Activated T-helper 1 cell treated with anti-CD3 and anti-CD28 coated beads, Interleukin-12 subunit alpha, Interleukin-12 subunit beta, Interleukin-2, Interleukin-4 antibody, amounts not matched to agents 30 ng/mL and 10 ng/mL and 1 ng/mL, durations not matched to agents 14 hours and 24 hours and 36 hours (primary cell): Measurements from ENCODE around the gene WDPCP. TPM values are rescaled to one million over a fixed set of nuclear protein-coding genes. Genes with fewer than 3 reads are reported as not detected.
"Not testable (repeated sequence)": the region's sequence is repeated elsewhere in the genome, so short reads cannot be mapped to it uniquely, and the experiment has no call there.

ENCODE experiments used
- DNase-seq: peaks from one replicate; pipeline ENCODE4 v3.0.0; 2021; ENCODE audit warnings: low spot score
- H3K27ac Mint-ChIP-seq: one replicate; pipeline ENCODE4 v1.8.0; 2021; ENCODE audit warnings: mild to moderate bottlenecking, mixed read lengths
- H3K27me3 Mint-ChIP-seq: one replicate; pipeline ENCODE4 v1.8.0; 2022; ENCODE audit warnings: mild to moderate bottlenecking, moderate library complexity, mixed read lengths; ENCODE audit not compliant: insufficient read depth
- H3K36me3 Mint-ChIP-seq: one replicate; pipeline ENCODE4 v1.8.0; 2021; ENCODE audit warnings: low read depth, mixed read lengths
- H3K4me1 Mint-ChIP-seq: one replicate; pipeline ENCODE4 v1.8.0; 2021; ENCODE audit warnings: low read depth, mixed read lengths
- H3K4me3 Mint-ChIP-seq: one replicate; pipeline ENCODE4 v1.8.0; 2021; ENCODE audit warnings: mild to moderate bottlenecking, moderate library complexity, mixed read lengths
- H3K9me3 Mint-ChIP-seq: one replicate; pipeline ENCODE4 v1.8.0; 2021; ENCODE audit warnings: mixed read lengths
- intact Hi-C: fragments of 100-400 bp; cut with micrococcal nuclease; formaldehyde crosslinking; loops from one replicate; pipeline ENCODE4 v1.15.1; 2024
- total RNA-seq: library from RNA; stranded (reverse); gene quantifications from 2 replicates; pipeline ENCODE4 v1.2.3, GENCODE V29; 2022

Gene WDPCP
- total RNA-seq, 1 donor from 2014 or later, result 7.7 TPM

- Mint-ChIP-seq H3K9me3 (peaks cover 26% of the 10 kb centered on the region), H3K27ac (no peak overlapping the region), H3K4me3 (no peak overlapping the region), H3K27me3 (no peaks in the 10 kb centered on the region), H3K4me1 (no peaks in the 10 kb centered on the region), H3K36me3 (no peaks in the 10 kb centered on the region)
- intact Hi-C loops, result no loop called here
- DNase-seq, result no peak
Observed at GRCh38 chr2:63287956-63288355, 300.3 kb downstream of the WDPCP start.

GRCh38 chr2:63286520-63286919, 301.8 kb downstream of the WDPCP start:
- H3K4me1 Mint-ChIP-seq, H3K27ac Mint-ChIP-seq, DNase-seq, H3K36me3 Mint-ChIP-seq, H3K27me3 Mint-ChIP-seq, H3K4me3 Mint-ChIP-seq, intact Hi-C loops: not testable (repeated sequence)
- H3K9me3 Mint-ChIP-seq, result peaks cover 21% of the 10 kb centered on the region

DNA sequence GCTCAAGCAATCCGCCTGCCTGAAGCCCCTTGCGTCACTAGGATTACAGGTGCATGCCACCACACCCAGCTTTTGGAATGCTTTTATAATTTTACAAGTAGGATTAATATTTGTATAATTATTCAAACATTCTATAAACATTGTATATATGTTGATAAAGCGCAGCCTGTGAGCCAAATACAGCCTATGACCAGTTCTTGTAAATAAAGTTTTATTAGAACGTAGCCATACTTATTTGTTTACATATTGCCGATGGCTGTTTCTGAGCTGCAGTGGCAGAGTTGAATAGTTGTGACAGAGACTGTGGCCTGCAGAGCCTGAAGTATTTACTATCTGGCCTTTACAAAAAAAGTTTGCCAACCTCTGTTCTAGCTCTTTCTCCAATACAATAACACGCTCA, 305.0 kb downstream of the WDPCP start:
- H3K27me3 Mint-ChIP-seq, result no peaks in the 10 kb centered on the region
- no peak overlapping the region for H3K4me3 Mint-ChIP-seq
- intact Hi-C loops, result no loop called here
- peaks cover 37% of the 10 kb centered on the region for H3K9me3 Mint-ChIP-seq
- no peak overlapping the region for H3K27ac Mint-ChIP-seq
- H3K36me3 Mint-ChIP-seq, result no peaks in the 10 kb centered on the region
- DNase-seq, result no peak
- no peaks in the 10 kb centered on the region for H3K4me1 Mint-ChIP-seq

DNA sequence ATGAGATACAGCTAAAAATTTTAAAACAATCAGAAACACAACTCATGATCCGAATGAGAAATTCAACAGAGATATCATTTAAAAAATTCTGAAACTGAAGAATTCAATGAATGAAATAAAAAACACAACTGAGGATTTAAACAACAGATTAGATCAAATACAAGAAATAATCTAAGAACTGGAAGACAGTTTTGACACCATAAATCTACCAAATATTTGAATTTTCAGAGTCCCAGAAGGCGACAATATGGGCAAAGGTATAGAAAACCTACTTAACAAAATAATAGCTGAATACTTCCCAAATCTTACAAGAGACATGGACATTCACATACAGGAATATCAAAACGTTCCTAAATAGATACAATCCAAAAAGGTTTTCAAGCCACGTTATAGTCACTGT, 315.7 kb downstream of the WDPCP start:
- H3K36me3 Mint-ChIP-seq, result no peaks in the 10 kb centered on the region
- H3K4me3 Mint-ChIP-seq, result no peak overlapping the region
- no peak for DNase-seq
- peaks cover 38% of the 10 kb centered on the region for H3K9me3 Mint-ChIP-seq
- no peak overlapping the region for H3K27ac Mint-ChIP-seq
- H3K4me1 Mint-ChIP-seq, result no peaks in the 10 kb centered on the region
- intact Hi-C loops, result no loop called here
- no peaks in the 10 kb centered on the region for H3K27me3 Mint-ChIP-seq

DNA sequence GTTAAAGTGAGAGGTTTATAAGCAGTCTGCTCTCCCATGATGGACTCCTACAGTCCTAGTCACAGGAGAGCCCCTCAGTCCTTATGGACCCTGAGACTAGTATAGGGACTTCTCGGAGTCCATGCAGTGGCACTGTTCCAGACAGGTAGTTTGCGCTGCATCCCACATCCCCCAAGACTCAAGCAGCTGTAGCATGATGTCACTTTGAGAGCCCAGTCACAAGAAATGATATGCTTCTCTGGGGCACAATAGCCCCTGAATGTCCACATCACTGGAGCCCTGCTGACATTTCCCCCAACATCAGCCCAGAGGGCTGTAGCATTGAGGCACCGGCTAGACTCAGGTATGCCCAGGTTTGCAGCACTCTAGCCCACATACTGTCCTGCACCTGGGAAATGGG, 317.6 kb downstream of the WDPCP start:
- H3K36me3 Mint-ChIP-seq, result no peaks in the 10 kb centered on the region
- H3K4me1 Mint-ChIP-seq, result no peaks in the 10 kb centered on the region
- H3K9me3 Mint-ChIP-seq, result peaks cover 42% of the 10 kb centered on the region
- no peak overlapping the region for H3K4me3 Mint-ChIP-seq
- H3K27me3 Mint-ChIP-seq, result no peaks in the 10 kb centered on the region
- intact Hi-C loops, result no loop called here
- no peak for DNase-seq
- H3K27ac Mint-ChIP-seq, result no peak overlapping the region

GRCh38 chr2:63268946-63269345, 319.3 kb downstream of the WDPCP start:
- peaks cover 39% of the 10 kb centered on the region for H3K9me3 Mint-ChIP-seq
- H3K27ac Mint-ChIP-seq, result no peak overlapping the region
- H3K27me3 Mint-ChIP-seq, result no peaks in the 10 kb centered on the region
- H3K4me1 Mint-ChIP-seq, result no peaks in the 10 kb centered on the region
- no peaks in the 10 kb centered on the region for H3K36me3 Mint-ChIP-seq
- H3K4me3 Mint-ChIP-seq, result no peak overlapping the region
- intact Hi-C loops, result no loop called here
- no peak for DNase-seq

- H3K4me1 Mint-ChIP-seq, result no peaks in the 10 kb centered on the region
- no peak overlapping the region for H3K4me3 Mint-ChIP-seq
- no peaks in the 10 kb centered on the region for H3K27me3 Mint-ChIP-seq
- H3K9me3 Mint-ChIP-seq, result peaks cover 11% of the 10 kb centered on the region
- intact Hi-C loops, result no loop called here
- H3K36me3 Mint-ChIP-seq, result no peaks in the 10 kb centered on the region
- no peak for DNase-seq
- no peak overlapping the region for H3K27ac Mint-ChIP-seq
Observed at GRCh38 chr2:63261137-63261621, 327.1 kb downstream of the WDPCP start.

GRCh38 chr2:63257473-63257872, 330.8 kb downstream of the WDPCP start:
- H3K27me3 Mint-ChIP-seq, result no peaks in the 10 kb centered on the region
- no peaks in the 10 kb centered on the region for H3K36me3 Mint-ChIP-seq
- no peak overlapping the region for H3K27ac Mint-ChIP-seq
- DNase-seq, result no peak
- H3K9me3 Mint-ChIP-seq, result peaks cover 3% of the 10 kb centered on the region
- intact Hi-C loops, result no loop called here
- no peaks in the 10 kb centered on the region for H3K4me1 Mint-ChIP-seq
- no peak overlapping the region for H3K4me3 Mint-ChIP-seq

DNA sequence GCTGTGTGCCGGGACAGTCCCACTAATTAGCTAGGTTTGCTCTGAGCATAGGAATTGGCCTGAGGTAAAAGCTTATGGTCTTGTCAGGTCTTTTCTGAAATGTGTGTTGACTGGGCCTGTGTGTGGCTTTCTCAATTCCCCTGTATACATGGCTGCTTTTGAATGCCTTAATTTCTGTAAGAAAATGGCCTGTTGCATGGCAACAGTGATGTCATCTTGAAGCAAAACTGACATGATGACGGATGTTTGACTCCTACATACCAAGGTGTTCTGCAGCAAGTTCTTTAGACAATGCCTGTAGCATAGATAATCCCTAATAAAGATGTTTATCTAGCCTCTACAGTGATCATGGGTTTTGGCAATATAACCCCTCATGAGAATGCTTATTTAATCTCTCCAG, 339.1 kb downstream of the WDPCP start:
- Mint-ChIP-seq H3K36me3 (no peaks in the 10 kb centered on the region), H3K4me1 (no peaks in the 10 kb centered on the region), H3K27me3 (no peaks in the 10 kb centered on the region), H3K4me3 (no peak overlapping the region), H3K27ac (no peak overlapping the region), H3K9me3 (peaks cover 15% of the 10 kb centered on the region)
- intact Hi-C loops, result no loop called here
- no peak for DNase-seq

DNA sequence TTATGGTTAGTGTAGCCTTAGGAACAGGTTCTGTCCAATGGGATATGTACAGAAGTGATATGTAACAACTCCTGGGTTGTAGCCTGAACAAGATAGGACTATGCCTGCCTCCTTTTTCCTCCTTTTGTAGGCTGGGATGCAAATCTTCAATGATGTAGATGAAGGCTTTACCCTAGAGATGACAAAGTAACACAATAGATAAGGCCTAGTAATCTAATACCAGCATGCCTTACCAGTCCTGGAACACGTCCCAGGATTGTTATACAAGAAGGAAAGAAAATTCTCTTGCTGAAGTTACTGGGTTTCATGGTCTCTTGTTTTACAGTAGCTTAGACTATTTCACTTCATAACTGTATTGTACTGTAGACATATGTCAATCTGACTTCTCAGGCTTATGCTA, 345.5 kb downstream of the WDPCP start:
- Mint-ChIP-seq H3K4me3 (no peak overlapping the region), H3K9me3 (peaks cover 12% of the 10 kb centered on the region), H3K4me1 (no peaks in the 10 kb centered on the region), H3K36me3 (no peaks in the 10 kb centered on the region), H3K27me3 (no peaks in the 10 kb centered on the region), H3K27ac (no peak overlapping the region)
- DNase-seq, result no peak
- intact Hi-C loops, result no loop called here

GRCh38 chr2:63225964-63226686, 362.2 kb downstream of the WDPCP start:
- Mint-ChIP-seq H3K4me1 (no peaks in the 10 kb centered on the region), H3K27ac (no peak overlapping the region), H3K27me3 (no peaks in the 10 kb centered on the region), H3K9me3 (peaks cover 7% of the 10 kb centered on the region), H3K36me3 (no peaks in the 10 kb centered on the region), H3K4me3 (no peak overlapping the region)
- DNase-seq, result no peak
- intact Hi-C loops, result no loop called here

DNA sequence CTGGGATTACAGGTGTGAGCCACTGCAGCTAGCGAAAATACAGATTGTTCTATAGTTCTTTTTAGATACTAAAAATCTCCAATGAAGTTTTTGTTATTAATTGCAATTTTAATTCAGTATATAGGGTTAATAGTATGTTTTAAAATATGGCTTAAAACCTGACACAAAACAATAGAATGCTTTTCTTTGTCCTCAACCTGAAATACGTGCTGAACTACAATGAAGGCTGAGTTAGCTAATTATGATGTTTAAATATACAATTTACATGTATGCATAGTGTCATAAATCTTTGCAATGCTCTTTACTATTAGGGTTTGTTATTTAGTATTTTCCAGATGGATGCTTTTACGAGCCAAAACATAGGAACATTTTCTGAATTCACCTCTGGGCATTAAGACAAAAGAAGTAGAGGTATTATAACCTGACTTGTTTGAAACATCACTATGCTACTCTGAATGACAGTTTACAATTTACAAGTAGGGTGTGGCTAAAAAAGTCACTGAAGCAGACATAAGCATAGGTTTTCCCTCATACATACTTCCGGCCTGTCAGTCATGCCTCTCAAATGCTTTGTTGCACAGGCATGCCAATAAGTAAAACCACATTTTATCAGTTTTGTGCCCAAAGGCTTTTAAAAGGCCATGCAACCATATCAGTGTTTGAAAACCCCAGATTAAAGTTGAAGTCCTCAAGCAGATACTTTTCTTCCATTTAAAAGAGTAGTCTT, 369.3 kb downstream of the WDPCP start:
- Mint-ChIP-seq H3K27me3 (no peaks in the 10 kb centered on the region), H3K4me1 (no peaks in the 10 kb centered on the region), H3K36me3 (no peaks in the 10 kb centered on the region), H3K4me3 (no peak overlapping the region), H3K9me3 (peaks cover 12% of the 10 kb centered on the region), H3K27ac (no peak overlapping the region)
- no peak for DNase-seq
- intact Hi-C loops, result no loop called here

- no peaks in the 10 kb centered on the region for H3K27me3 Mint-ChIP-seq
- no peak overlapping the region for H3K27ac Mint-ChIP-seq
- peaks cover 4% of the 10 kb centered on the region for H3K9me3 Mint-ChIP-seq
- no peaks in the 10 kb centered on the region for H3K36me3 Mint-ChIP-seq
- intact Hi-C loops, result no loop called here
- no peak for DNase-seq
- no peaks in the 10 kb centered on the region for H3K4me1 Mint-ChIP-seq
- no peak overlapping the region for H3K4me3 Mint-ChIP-seq
Observed at GRCh38 chr2:63195310-63195709, 393.0 kb downstream of the WDPCP start.
